Measurements from ENCODE around the gene GGT6. TPM values are rescaled to one million over a fixed set of nuclear protein-coding genes. Genes with fewer than 3 reads are reported as not detected.

The GGT6 gene
- total RNA-seq, result 10.9 and 29.8 TPM in 2 replicates

GRCh38 chr17:4560421-4560820 lies at the start of gene GGT6:
Gene GGT6 (minus strand): TSS chr17:4560577. CDS start chr17:4560521, 56 bp downstream.

GRCh38 chr17:4584101-4584916 lies 23.9 kb upstream of the GGT6 start, which contains the start of gene SMTNL2:
Gene SMTNL2 (plus strand): TSS chr17:4584529. CDS start chr17:4584606, 77 bp downstream.

GRCh38 chr17:4554997-4555799 lies 5.2 kb downstream of the GGT6 start, which contains the start of gene MYBBP1A:
Gene MYBBP1A (minus strand): TSS chr17:4555384. CDS start chr17:4555324, 60 bp downstream.

Other genes starting within 250 kb of the GGT6 start
- gene UBE2G1, start 193.9 kb downstream of the GGT6 start, total RNA-seq, result 56.0 and 65.2 TPM in 2 replicates
- gene SPNS3, start 126.6 kb downstream of the GGT6 start, total RNA-seq, result not detected in 2 replicates
- gene SPNS2, start 61.7 kb downstream of the GGT6 start, total RNA-seq, result 1.6 and 3.4 TPM in 2 replicates
- gene MYBBP1A, start 5.2 kb downstream of the GGT6 start, total RNA-seq, result 83.9 and 100 TPM in 2 replicates
- gene SMTNL2, start 24.0 kb upstream of the GGT6 start, total RNA-seq, result not detected in 2 replicates
- gene ALOX15, start 81.1 kb upstream of the GGT6 start, total RNA-seq, result not detected in 2 replicates
- 33.1 and 34.1 TPM in 2 replicates for gene PELP1, start 143.6 kb upstream of the GGT6 start, total RNA-seq
- 10.1 and 15.7 TPM in 2 replicates for gene ARRB2, start 150.1 kb upstream of the GGT6 start, total RNA-seq
- gene MED11, start 170.9 kb upstream of the GGT6 start, total RNA-seq, result 25.0 and 28.1 TPM in 2 replicates
- 0.28 TPM in 1 of 2 replicates, not detected in the other for gene ZMYND15, start 179.3 kb upstream of the GGT6 start, total RNA-seq
- 16.3 and 16.7 TPM in 2 replicates for gene CXCL16, start 179.4 kb upstream of the GGT6 start, total RNA-seq
- gene TM4SF5, start 211.3 kb upstream of the GGT6 start, total RNA-seq, result not detected in 2 replicates
- 4.0 TPM in 1 of 2 replicates, not detected in the other for gene VMO1, start 225.8 kb upstream of the GGT6 start, total RNA-seq
- gene GLTPD2, start 228.4 kb upstream of the GGT6 start, total RNA-seq, result not detected in 2 replicates
- gene PSMB6, start 235.6 kb upstream of the GGT6 start, total RNA-seq, result 270 and 310 TPM in 2 replicates
- gene PLD2, start 246.6 kb upstream of the GGT6 start, total RNA-seq, result 12.7 and 24.6 TPM in 2 replicates